ENCODE measurements around the gene FABP7. TPM values are rescaled to one million over a fixed set of nuclear protein-coding genes. Genes with fewer than 3 reads are reported as not detected.

Gene FABP7
- total RNA-seq, 1 donor from 2014 or later, result 256 TPM

GRCh38 chr6:122803171-122803661 lies 23.7 kb downstream of the FABP7 start:
- peaks cover 4% of the 10 kb centered on the region for H3K4me1 Mint-ChIP-seq
- no peak overlapping the region for H3K27ac Mint-ChIP-seq (ENCODE audit: unreplicated experiment)
- peaks cover 6% of the 10 kb centered on the region for H3K36me3 Mint-ChIP-seq (ENCODE audit: low read depth)
- no peak overlapping the region for H3K4me3 Mint-ChIP-seq
- no peak for DNase-seq (ENCODE audit: low read depth, low spot score)
- H3K27me3 Mint-ChIP-seq (ENCODE audit: low read depth), result no peaks in the 10 kb centered on the region
- TF ChIP-seq CTCF (conservative IDR thresholded peaks at IDR 0.05), result no peak
- no peaks in the 10 kb centered on the region for H3K9me3 Mint-ChIP-seq

DNA sequence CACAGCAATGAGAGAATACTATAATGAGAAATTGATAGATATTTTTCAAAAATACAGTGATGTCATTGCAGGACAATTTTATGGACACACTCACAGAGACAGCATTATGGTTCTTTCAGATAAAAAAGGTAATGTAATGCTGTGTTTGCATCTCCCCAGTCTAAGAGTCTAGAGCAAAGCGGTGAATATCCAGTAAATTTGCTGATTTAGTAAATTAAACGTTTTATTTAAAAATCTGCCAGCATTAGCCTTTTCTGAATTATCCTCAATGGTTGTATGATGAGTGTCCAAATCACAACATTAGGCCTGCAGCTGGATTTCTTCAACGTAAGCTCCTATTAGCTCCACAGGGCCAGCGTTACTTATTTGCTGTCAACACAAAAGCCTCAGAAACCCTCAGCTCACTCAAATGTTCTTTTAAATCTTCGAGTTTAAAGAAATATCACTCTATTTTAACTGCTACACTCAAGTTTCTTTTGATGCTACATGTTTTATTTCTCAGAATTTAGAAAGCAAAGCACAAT lies 25.5 kb downstream of the FABP7 start:
- no peak for DNase-seq (ENCODE audit: low read depth, low spot score)
- Mint-ChIP-seq H3K36me3 (ENCODE audit: low read depth) (peaks cover 6% of the 10 kb centered on the region), H3K27me3 (ENCODE audit: low read depth) (no peaks in the 10 kb centered on the region), H3K9me3 (no peaks in the 10 kb centered on the region), H3K4me3 (no peak overlapping the region), H3K27ac (ENCODE audit: unreplicated experiment) (no peak overlapping the region), H3K4me1 (peaks cover 8% of the 10 kb centered on the region)
- TF ChIP-seq CTCF (conservative IDR thresholded peaks at IDR 0.05), result no peak

DNA sequence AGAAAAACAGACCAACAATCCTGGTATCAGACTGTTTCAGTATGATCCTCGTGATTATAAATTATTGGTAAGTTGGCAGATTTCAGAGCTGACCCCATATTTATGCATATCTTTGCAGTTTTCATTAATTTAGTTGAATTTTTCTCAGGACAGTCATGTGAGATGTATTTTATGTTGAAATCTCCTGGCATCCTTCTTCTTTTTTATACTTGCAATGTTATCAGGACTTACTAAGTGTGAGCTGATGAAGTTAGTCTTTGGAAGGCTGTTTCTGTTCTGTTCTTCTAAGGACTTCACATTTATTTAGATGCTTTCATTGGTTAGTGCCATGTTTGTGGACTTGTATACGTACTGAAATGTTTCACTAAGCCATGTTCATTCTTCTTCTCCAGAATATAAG lies 26.8 kb downstream of the FABP7 start:
- no peak for TF ChIP-seq CTCF (conservative IDR thresholded peaks at IDR 0.05)
- H3K9me3 Mint-ChIP-seq, result no peaks in the 10 kb centered on the region

DNA sequence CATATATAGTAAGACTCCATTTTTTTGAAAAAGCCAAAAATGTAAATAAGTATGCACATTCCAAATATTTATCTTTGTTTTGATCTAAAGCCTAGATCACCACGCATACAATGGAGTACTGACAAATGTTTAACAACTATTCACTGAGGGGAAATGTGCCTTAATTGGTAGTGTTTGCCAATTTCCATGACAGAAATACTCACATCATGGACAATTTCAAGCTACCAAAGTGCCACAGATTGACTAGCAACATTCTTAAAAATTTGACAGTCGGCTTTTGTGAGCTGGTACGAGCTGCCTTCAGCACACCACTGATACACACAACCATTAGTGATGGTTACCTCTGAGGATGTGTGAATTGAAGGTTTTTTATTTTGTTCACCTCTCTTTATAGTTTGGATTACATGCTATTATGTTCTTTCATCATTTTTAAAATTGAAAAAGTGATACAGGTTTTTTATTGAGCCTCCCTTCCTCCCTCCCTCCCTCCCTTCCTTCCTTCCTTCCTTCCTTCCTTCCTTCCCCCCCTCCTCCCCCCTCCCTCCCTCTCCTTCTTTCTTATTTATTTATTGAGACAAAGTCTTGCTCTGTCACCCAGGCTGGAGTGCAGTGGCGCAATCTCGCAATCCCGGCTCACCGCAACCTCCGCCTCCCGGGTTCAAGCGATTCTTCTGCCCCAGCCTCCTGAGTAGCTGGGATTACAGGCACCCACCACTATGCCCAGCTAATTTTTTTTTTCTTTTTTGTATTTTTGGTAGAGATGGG lies 28.8 kb downstream of the FABP7 start:
- Mint-ChIP-seq H3K4me3 (no peak overlapping the region), H3K4me1 (peaks cover 4% of the 10 kb centered on the region), H3K27ac (ENCODE audit: unreplicated experiment) (no peak overlapping the region), H3K27me3 (ENCODE audit: low read depth) (no peaks in the 10 kb centered on the region), H3K36me3 (ENCODE audit: low read depth) (peaks cover 12% of the 10 kb centered on the region), H3K9me3 (no peaks in the 10 kb centered on the region)
- DNase-seq (ENCODE audit: low read depth, low spot score), result no peak
- no peak for TF ChIP-seq CTCF (conservative IDR thresholded peaks at IDR 0.05)

More for the DNA sequence above, 26.8 kb downstream of the FABP7 start:
- H3K36me3 Mint-ChIP-seq (ENCODE audit: low read depth), result peaks cover 7% of the 10 kb centered on the region
- DNase-seq (ENCODE audit: low read depth, low spot score), result no peak
- peaks cover 4% of the 10 kb centered on the region for H3K4me1 Mint-ChIP-seq
- H3K27me3 Mint-ChIP-seq (ENCODE audit: low read depth), result no peaks in the 10 kb centered on the region
- H3K27ac Mint-ChIP-seq (ENCODE audit: unreplicated experiment), result no peak overlapping the region
- no peak overlapping the region for H3K4me3 Mint-ChIP-seq

DNA sequence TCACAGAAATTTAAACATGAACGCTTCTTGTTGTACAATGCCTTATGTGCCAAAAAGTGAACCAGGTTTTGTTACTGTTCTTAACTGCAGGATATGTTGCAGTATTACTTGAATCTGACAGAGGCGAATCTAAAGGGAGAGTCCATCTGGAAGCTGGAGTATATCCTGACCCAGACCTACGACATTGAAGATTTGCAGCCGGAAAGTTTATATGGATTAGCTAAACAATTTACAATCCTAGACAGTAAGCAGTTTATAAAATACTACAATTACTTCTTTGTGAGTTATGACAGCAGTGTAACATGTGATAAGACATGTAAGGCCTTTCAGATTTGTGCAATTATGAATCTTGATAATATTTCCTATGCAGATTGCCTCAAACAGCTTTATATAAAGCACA lies 29.5 kb downstream of the FABP7 start:
- peaks cover 14% of the 10 kb centered on the region for H3K36me3 Mint-ChIP-seq (ENCODE audit: low read depth)
- H3K4me3 Mint-ChIP-seq, result no peak overlapping the region
- TF ChIP-seq CTCF (conservative IDR thresholded peaks at IDR 0.05), result no peak
- H3K27ac Mint-ChIP-seq (ENCODE audit: unreplicated experiment), result no peak overlapping the region
- no peaks in the 10 kb centered on the region for H3K9me3 Mint-ChIP-seq
- no peaks in the 10 kb centered on the region for H3K27me3 Mint-ChIP-seq (ENCODE audit: low read depth)
- H3K4me1 Mint-ChIP-seq, result peaks cover 4% of the 10 kb centered on the region
- no peak for DNase-seq (ENCODE audit: low read depth, low spot score)

Data from neural crest cell (in vitro differentiated cells).